HepG2 (cell line): ENCODE results near the gene TSPAN3. TPM values are rescaled to one million over a fixed set of nuclear protein-coding genes. Genes with fewer than 3 reads are reported as not detected.

Experiments
- ATAC-seq: fragments of 200-7000 bp; cut with Tn5 transposase; 3 replicates; pipeline ENCODE4 v1.9.1; 2020; ENCODE audit warnings: mild to moderate bottlenecking, moderate library complexity
- BruUV-seq: library from RNA; stranded (reverse); fragments of 400-500 nt; replicated peaks from 2 replicates; lab custom pipeline; 2021; lab: Mats Ljungman, UMichigan
- CTCF ChIA-PET: fragments of 300-600 bp; formaldehyde crosslinking; extraction: SDS; loops from one replicate; lab custom pipeline; 2021; ENCODE audit warnings: low total read pairs, inconsistent platforms, low intra/inter-chr PET ratio; lab: Yijun Ruan, JAX
- POLR2A ChIA-PET: fragments of 350-600 bp; sonication (Branson Sonifier 250); formaldehyde crosslinking; loops from one replicate; lab custom pipeline; 2020; ENCODE audit warnings: antibody characterized with exemption, inconsistent platforms; lab: Yijun Ruan, JAX
- DNase-seq: peaks from one replicate; pipeline ENCODE4 v3.0.0-alpha.2; 2015; ENCODE audit warnings: low spot score
- FAIRE-seq: peaks from 3 replicates; lab custom pipeline; 2011; peaks lifted over from hg19 to GRCh38; lab: Jason Lieb, UNC
- H2AFZ ChIP-seq: one replicate; pipeline ENCODE4 v1.6.1; 2011; ENCODE audit warnings: low read length, inconsistent platforms
- H3K27ac ChIP-seq: fragments of 300-600 bp; 3 replicates; pipeline ENCODE4 v1.8.0; 2011; ENCODE audit warnings: mixed run types, mild to moderate bottlenecking, mixed read lengths, low read length, inconsistent platforms; ENCODE audit not compliant: insufficient read depth; ENCODE audit errors: extremely low read length
- H3K27me3 ChIP-seq, 2 experiments: fragments of 200-600 bp in 1 of 2; 2 replicates in 1 of 2; 3 replicates in 1 of 2; pipeline versions ENCODE4 v1.6.0 to v1.8.0; 2011; ENCODE audit warnings: low read length in 2 of 2, mild to moderate bottlenecking in 2 of 2, moderate library complexity in 2 of 2, inconsistent platforms in 1 of 2; ENCODE audit not compliant: insufficient read depth in 2 of 2, control insufficient read depth in 1 of 2
- H3K36me3 ChIP-seq, 2 experiments: fragments of 200-600 bp in 1 of 2; replicated peaks in 1 of 2; 2 replicates in 1 of 2; 3 replicates in 1 of 2; pipeline versions ENCODE4 v1.5.1 to v1.8.0; 2011; ENCODE audit warnings: low read length in 2 of 2, inconsistent platforms in 1 of 2; ENCODE audit not compliant: insufficient read depth in 2 of 2, control insufficient read depth in 1 of 2
- H3K4me1 ChIP-seq: 2 replicates; pipeline ENCODE4 v1.5.1; 2012; ENCODE audit warnings: low read length, inconsistent platforms; ENCODE audit not compliant: insufficient read depth
- H3K4me2 ChIP-seq: 2 replicates; pipeline ENCODE4 v1.6.0; 2011; ENCODE audit warnings: low read depth, low read length, inconsistent platforms
- H3K4me3 ChIP-seq, 3 experiments: fragments of 200-600 bp in 1 of 3; sonication (generic), shearing (Covaris generic) in 1 of 3; replicated peaks in 1 of 3; 2 replicates each; pipeline ENCODE4 v1.5.1; 2011 to 2016; ENCODE audit warnings: low read length in 3 of 3, inconsistent platforms in 2 of 3, low read depth in 2 of 3, mild to moderate bottlenecking in 2 of 3, control low read depth in 1 of 3, mixed read lengths in 1 of 3; ENCODE audit not compliant: insufficient read depth in 1 of 3
- H3K79me2 ChIP-seq: one replicate; pipeline ENCODE4 v1.6.1; 2011; ENCODE audit warnings: low read length, inconsistent platforms; ENCODE audit not compliant: insufficient read depth
- H3K9ac ChIP-seq: 2 replicates; pipeline ENCODE4 v1.6.0; 2011; ENCODE audit warnings: mild to moderate bottlenecking, low read depth, low read length, inconsistent platforms; ENCODE audit not compliant: insufficient read depth
- H3K9me3 ChIP-seq: 2 replicates; pipeline ENCODE4 v1.5.1; 2012; ENCODE audit warnings: mild to moderate bottlenecking, low read length
- H4K20me1 ChIP-seq: 2 replicates; pipeline ENCODE4 v1.6.0; 2011; ENCODE audit warnings: inconsistent platforms, mild to moderate bottlenecking, low read length, moderate library complexity; ENCODE audit not compliant: insufficient read depth
- HES4 ChIP-seq: sonication (generic); formaldehyde crosslinking; IDR thresholded peaks from 2 replicates; pipeline ENCODE4 v1.9.0; 2021; ENCODE audit warnings: mild to moderate bottlenecking, missing genetic modification reagents, borderline replicate concordance
- JDP2 ChIP-seq: sonication (generic); formaldehyde crosslinking; IDR thresholded peaks from 2 replicates; pipeline ENCODE4 v1.8.1; 2022; ENCODE audit warnings: missing genetic modification reagents, borderline replicate concordance
- SIN3A ChIP-seq: IDR thresholded peaks from 2 replicates; pipeline ENCODE4 v1.6.1; 2011; ENCODE audit warnings: low read depth, mild to moderate bottlenecking, control low read depth, low read length, borderline replicate concordance
- ZNF264 ChIP-seq: sonication (generic); formaldehyde crosslinking; IDR thresholded peaks from 2 replicates; pipeline ENCODE4 v1.4.0; 2020; ENCODE audit warnings: missing genetic modification reagents
- ZNF768 ChIP-seq: sonication (generic); formaldehyde crosslinking; IDR thresholded peaks from 2 replicates; pipeline ENCODE4 v1.4.0; 2020; ENCODE audit warnings: missing genetic modification reagents
- WGBS: methylation state at CpG from one replicate; pipeline ENCODE4 v1.1.6; 2017; ENCODE audit warnings: low lambda C conversion rate; 5-methylcytosine and 5-hydroxymethylcytosine counted together
- in situ Hi-C: cut with HindIII; loops from 2 replicates; pipeline ENCODE4 v1.10.0; 2017; ENCODE audit warnings: low pct_unique_long_range_greater_than_20kb; ENCODE audit not compliant: extremely low pct_ligation_motif_present
- intact Hi-C: fragments of 100-400 bp; cut with micrococcal nuclease; formaldehyde crosslinking; loops from one replicate; pipeline ENCODE4 v1.10.0; 2022; ENCODE audit not compliant: unreplicated experiment
- polyA plus RNA-seq, 8 experiments: library from polyadenylated mRNA; depleted of rRNA in 3 of 8; stranded (reverse) in 7 of 8; unstranded in 1 of 8; fragments of >200 nt; fragmentation: Illumina TruSeq in 4 of 8; extraction: Trizol in 4 of 8; gene quantifications; 2 replicates each; pipeline versions ENCODE4 v1.2.1 to v1.2.3, GENCODE V29; 2011 to 2016; ENCODE audit warnings: low read depth in 4 of 8, missing spikeins in 1 of 8, mixed read lengths in 1 of 8; ENCODE audit not compliant: insufficient read depth in 1 of 8
- total RNA-seq, 5 experiments: library from RNA; depleted of rRNA; stranded (reverse); fragments of >200 nt; fragmentation: Illumina TruSeq; extraction: Trizol; gene quantifications; 2 replicates each; pipeline ENCODE4 v1.2.3, GENCODE V29; 2016; ENCODE audit warnings: low read depth in 1 of 5
- TF ChIP-seq, protein P1 (sequence below): IDR thresholded peaks from 2 replicates; pipeline ENCODE4 v1.6.1; 2016; ENCODE audit warnings: mild to moderate bottlenecking, missing biosample characterization, missing genetic modification reagents
- TF ChIP-seq, protein P2 (sequence below): sonication (generic); formaldehyde crosslinking; IDR thresholded peaks from 2 replicates; pipeline ENCODE4 v1.5.1; 2020; ENCODE audit warnings: missing genetic modification reagents, mild to moderate bottlenecking, borderline replicate concordance
- TF ChIP-seq, protein P3 (sequence below): sonication (generic); formaldehyde crosslinking; IDR thresholded peaks from 2 replicates; pipeline ENCODE4 v1.5.0; 2020; ENCODE audit warnings: mild to moderate bottlenecking, missing genetic modification reagents, moderate library complexity
- TF ChIP-seq, protein P4 (sequence below): sonication (generic); formaldehyde crosslinking; IDR thresholded peaks from 2 replicates; pipeline ENCODE4 v1.5.1; 2020; ENCODE audit warnings: mild to moderate bottlenecking, missing genetic modification reagents, borderline replicate concordance

TSPAN3 gene
- total and polyA plus RNA-seq, 2 of the 13 experiments (the other 11 are each of a cell fraction or from before 2014, with no cell fraction given) = 167 to 170 TPM

DNA sequence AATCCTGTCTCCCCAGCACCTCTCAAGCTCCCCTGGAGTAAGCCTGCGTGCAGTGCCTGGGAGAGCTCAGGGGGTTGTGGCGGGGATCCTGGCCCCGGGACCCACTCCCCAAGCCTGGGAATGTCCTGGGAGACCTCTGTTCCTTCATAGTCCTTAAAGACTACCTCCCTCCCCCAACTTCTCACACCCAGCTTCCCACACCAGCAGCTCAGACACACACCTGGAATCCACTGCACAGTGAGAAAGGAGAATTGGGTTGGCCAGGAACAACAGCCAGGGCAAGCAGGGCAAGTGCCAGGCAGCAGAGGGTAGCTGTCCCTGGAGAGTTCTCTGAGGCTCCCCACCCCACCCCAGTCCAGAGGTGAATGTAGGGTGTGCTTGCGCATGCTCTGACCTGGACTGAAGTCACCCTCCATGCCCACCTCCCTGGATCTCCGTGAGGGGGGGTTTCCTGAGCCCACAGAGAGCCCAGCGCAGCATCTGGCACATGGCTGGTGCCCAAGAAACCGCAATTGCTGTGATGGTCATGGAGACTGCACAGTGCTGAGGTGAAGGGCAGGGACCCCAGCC, 53.7 kb downstream of the TSPAN3 start:
- ChIA-PET CTCF (no interaction called here), POLR2A (no interaction called here)

More for the DNA sequence above, 53.7 kb downstream of the TSPAN3 start:
- H3K4me1 ChIP-seq = no peaks in the 10 kb centered on the region
- no peaks in the 10 kb centered on the region for H4K20me1 ChIP-seq
- no peaks in the 10 kb centered on the region for H3K9me3 ChIP-seq
- H3K27me3 ChIP-seq = peaks cover 10 to 75% of the 10 kb centered on the region in 2 experiments; a peak in 4 of 5 replicates
- ATAC-seq = no peak
- H3K4me2 ChIP-seq = no peak overlapping the region
- no peak overlapping the region for H3K27ac ChIP-seq
- H3K9ac ChIP-seq = no peak overlapping the region
- intact Hi-C loops (no loop called here), in situ Hi-C loops (no loop called here)
- BruUV-seq = no TSS peak
- no peak for DNase-seq
- H2AFZ ChIP-seq = no peak overlapping the region
- TF ChIP-seq, protein P1, sequence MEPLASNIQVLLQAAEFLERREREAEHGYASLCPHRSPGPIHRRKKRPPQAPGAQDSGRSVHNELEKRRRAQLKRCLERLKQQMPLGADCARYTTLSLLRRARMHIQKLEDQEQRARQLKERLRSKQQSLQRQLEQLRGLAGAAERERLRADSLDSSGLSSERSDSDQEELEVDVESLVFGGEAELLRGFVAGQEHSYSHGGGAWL (CRISPR knock-in tag) = no peak
- TF ChIP-seq ZNF264 (no peak), SIN3A (no peak), HES4 (CRISPR knock-in tag) (no peak), ZNF768 (no peak), JDP2 (CRISPR knock-in tag) (no peak)
- TF ChIP-seq, protein P2, sequence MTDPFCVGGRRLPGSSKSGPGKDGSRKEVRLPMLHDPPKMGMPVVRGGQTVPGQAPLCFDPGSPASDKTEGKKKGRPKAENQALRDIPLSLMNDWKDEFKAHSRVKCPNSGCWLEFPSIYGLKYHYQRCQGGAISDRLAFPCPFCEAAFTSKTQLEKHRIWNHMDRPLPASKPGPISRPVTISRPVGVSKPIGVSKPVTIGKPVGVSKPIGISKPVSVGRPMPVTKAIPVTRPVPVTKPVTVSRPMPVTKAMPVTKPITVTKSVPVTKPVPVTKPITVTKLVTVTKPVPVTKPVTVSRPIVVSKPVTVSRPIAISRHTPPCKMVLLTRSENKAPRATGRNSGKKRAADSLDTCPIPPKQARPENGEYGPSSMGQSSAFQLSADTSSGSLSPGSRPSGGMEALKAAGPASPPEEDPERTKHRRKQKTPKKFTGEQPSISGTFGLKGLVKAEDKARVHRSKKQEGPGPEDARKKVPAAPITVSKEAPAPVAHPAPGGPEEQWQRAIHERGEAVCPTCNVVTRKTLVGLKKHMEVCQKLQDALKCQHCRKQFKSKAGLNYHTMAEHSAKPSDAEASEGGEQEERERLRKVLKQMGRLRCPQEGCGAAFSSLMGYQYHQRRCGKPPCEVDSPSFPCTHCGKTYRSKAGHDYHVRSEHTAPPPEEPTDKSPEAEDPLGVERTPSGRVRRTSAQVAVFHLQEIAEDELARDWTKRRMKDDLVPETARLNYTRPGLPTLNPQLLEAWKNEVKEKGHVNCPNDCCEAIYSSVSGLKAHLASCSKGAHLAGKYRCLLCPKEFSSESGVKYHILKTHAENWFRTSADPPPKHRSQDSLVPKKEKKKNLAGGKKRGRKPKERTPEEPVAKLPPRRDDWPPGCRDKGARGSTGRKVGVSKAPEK (CRISPR knock-in tag) = no peak
- TF ChIP-seq, protein P3, sequence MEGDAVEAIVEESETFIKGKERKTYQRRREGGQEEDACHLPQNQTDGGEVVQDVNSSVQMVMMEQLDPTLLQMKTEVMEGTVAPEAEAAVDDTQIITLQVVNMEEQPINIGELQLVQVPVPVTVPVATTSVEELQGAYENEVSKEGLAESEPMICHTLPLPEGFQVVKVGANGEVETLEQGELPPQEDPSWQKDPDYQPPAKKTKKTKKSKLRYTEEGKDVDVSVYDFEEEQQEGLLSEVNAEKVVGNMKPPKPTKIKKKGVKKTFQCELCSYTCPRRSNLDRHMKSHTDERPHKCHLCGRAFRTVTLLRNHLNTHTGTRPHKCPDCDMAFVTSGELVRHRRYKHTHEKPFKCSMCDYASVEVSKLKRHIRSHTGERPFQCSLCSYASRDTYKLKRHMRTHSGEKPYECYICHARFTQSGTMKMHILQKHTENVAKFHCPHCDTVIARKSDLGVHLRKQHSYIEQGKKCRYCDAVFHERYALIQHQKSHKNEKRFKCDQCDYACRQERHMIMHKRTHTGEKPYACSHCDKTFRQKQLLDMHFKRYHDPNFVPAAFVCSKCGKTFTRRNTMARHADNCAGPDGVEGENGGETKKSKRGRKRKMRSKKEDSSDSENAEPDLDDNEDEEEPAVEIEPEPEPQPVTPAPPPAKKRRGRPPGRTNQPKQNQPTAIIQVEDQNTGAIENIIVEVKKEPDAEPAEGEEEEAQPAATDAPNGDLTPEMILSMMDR = no peak
- TF ChIP-seq, protein P4, sequence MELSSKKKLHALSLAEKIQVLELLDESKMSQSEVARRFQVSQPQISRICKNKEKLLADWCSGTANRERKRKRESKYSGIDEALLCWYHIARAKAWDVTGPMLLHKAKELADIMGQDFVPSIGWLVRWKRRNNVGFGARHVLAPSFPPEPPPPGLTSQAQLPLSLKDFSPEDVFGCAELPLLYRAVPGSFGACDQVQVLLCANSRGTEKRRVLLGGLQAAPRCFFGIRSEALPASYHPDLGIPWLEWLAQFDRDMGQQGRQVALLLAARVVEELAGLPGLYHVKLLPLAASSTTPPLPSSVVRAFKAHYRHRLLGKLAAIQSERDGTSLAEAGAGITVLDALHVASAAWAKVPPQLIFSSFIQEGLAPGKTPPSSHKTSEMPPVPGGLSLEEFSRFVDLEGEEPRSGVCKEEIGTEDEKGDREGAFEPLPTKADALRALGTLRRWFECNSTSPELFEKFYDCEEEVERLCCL (CRISPR knock-in tag) = no peak
- H3K79me2 ChIP-seq = no peaks in the 10 kb centered on the region
- H3K4me3 ChIP-seq = no peak overlapping the region
- H3K36me3 ChIP-seq = no peaks in the 10 kb centered on the region
- FAIRE-seq = no peak
- WGBS = 20% methylated on average over 1 of the region's 7 CpGs
